ENCODE data around the gene ATXN10.

The ATXN10 gene

DNA sequence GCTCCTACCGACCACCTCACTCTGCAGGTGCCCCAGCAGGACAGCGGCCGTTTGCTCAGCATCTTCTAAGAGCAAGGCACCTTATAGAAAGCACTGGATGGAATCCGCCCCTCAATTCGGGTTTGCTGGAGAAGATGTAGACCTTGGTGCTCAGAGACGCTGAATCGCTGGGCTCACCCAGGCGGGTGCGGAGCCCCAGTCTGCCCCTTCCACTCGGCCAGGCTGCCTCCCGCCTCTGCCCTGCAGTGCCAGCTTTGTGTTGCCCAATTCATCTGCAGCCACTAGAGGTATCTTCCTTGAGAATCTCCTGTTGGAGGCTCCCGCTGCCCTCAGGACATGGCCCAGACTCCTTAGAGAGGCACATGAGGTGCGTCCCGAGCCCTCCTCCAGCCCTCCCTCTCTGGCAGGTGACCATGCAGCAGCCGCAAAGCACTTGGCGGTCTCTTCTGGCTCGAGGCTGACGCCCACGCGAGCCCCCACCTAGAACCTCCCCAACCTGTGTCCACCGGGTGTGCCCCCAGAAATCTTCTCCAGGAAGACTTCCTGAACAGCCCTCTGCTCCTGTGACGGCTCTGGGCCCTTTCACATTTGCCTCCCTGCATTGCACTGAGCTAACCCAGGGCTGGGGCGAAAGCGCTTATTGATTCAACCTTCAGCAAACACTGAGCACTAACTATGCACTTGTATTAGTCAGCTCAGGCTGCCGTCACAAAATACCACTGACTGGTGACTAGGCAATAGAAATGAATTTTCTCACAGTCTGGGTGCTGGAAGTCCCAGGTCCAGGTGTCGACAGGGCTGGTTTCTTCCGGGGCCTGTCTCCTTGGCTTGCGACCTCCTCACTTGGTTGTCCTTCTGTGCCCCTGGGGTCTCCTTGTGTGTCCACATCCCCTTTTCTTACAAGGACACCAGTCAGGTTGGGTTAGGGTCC, 187.9 kb downstream of the ATXN10 start:
- DNase-seq (ENCODE audit: extremely low read depth, low read depth): no peak
- H3K4me3 ChIP-seq (replicated peaks; ENCODE audit: low read depth, low read length): no peak overlapping the region
- no peak for TF ChIP-seq CTCF (IDR thresholded peaks at IDR 0.05; ENCODE audit: low read depth, low read length, missing control alignments)

- DNase-seq (ENCODE audit: extremely low read depth, low read depth): no peak
- H3K4me3 ChIP-seq (replicated peaks; ENCODE audit: low read depth, low read length): no peak overlapping the region
- TF ChIP-seq CTCF (IDR thresholded peaks at IDR 0.05; ENCODE audit: low read depth, low read length, missing control alignments): no peak
These were observed 188.6 kb downstream of the ATXN10 start for GRCh38 chr22:45860201-45860600.

DNA sequence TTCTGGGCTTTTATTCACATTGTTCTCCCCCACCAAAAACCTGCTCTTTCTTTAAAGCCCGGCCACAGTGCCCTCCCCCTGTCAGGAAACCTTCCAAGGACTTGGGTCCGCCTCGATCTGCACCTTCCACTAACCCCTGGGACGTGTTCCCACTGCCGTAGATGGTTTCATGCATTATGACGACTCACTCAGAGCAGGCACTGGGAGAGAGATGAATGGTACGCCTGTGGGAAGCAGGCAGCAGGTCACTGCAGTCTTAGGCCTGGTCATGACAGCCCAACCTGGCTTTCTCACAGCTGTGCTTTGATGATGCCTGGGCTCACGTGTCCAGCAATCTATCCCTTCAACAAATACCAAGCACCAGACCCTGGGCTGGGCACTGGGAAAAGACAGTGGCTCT, 189.6 kb downstream of the ATXN10 start:
- no peak for DNase-seq (ENCODE audit: extremely low read depth, low read depth)
- no peak overlapping the region for H3K4me3 ChIP-seq (replicated peaks; ENCODE audit: low read depth, low read length)
- TF ChIP-seq CTCF (IDR thresholded peaks at IDR 0.05; ENCODE audit: low read depth, low read length, missing control alignments): no peak

- H3K4me3 ChIP-seq (replicated peaks; ENCODE audit: low read depth, low read length): no peak overlapping the region
- peak; percentile 97 for TF ChIP-seq CTCF (IDR thresholded peaks at IDR 0.05; ENCODE audit: low read depth, low read length, missing control alignments)
- peak; percentile 14 for DNase-seq (ENCODE audit: extremely low read depth, low read depth)
These were observed 192.5 kb downstream of the ATXN10 start for GRCh38 chr22:45863981-45864751.

GRCh38 chr22:45864959-45865476, 193.4 kb downstream of the ATXN10 start:
- H3K4me3 ChIP-seq (replicated peaks; ENCODE audit: low read depth, low read length): no peak overlapping the region
- no peak for DNase-seq (ENCODE audit: extremely low read depth, low read depth)
- TF ChIP-seq CTCF (IDR thresholded peaks at IDR 0.05; ENCODE audit: low read depth, low read length, missing control alignments): no peak

- DNase-seq (ENCODE audit: extremely low read depth, low read depth): no peak
- TF ChIP-seq CTCF (IDR thresholded peaks at IDR 0.05; ENCODE audit: low read depth, low read length, missing control alignments): no peak
- H3K4me3 ChIP-seq (replicated peaks; ENCODE audit: low read depth, low read length): no peak overlapping the region
These were observed 194.0 kb downstream of the ATXN10 start for GRCh38 chr22:45865561-45866125.
